ENCODE measurements around the gene C4orf54.

The C4orf54 gene

DNA sequence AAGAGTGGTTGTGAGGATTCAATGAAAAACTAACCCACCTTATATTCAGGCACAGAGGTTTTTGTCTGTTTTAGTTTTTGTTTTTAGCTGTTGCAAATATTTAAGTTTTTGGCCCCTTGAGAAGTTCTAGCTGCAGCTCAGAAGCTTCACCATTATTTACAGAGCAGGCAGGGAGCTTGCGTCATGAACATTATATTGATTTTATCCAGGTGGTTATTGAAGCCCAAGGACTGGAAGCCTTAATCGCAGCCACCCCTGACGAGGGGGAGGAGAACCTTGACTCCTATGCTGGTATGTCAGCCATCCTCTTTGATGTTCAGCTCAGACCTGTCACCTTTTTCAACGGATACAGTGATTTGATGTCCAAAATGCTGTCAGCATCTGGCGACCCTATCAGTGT, 44.9 kb downstream of the C4orf54 start:
- Histone ChIP-seq H3K9me3 (ENCODE audit: control insufficient read depth, low read length) (no peaks in the 10 kb centered on the region), H2AFZ (no peak overlapping the region), H3K4me2 (ENCODE audit: low read length) (no peak overlapping the region), H3K4me3 (ENCODE audit: low read depth, low read length) (no peak overlapping the region), H3K9ac (no peak overlapping the region), H3K36me3 (ENCODE audit: control insufficient read depth, insufficient read depth, low read length) (no peaks in the 10 kb centered on the region), H3K27ac (no peak overlapping the region), H3K4me1 (no peaks in the 10 kb centered on the region), H3K79me2 (no peaks in the 10 kb centered on the region), H3K27me3 (ENCODE audit: control insufficient read depth, insufficient read depth, low read length) (no peaks in the 10 kb centered on the region)
- TF ChIP-seq, protein P1, sequence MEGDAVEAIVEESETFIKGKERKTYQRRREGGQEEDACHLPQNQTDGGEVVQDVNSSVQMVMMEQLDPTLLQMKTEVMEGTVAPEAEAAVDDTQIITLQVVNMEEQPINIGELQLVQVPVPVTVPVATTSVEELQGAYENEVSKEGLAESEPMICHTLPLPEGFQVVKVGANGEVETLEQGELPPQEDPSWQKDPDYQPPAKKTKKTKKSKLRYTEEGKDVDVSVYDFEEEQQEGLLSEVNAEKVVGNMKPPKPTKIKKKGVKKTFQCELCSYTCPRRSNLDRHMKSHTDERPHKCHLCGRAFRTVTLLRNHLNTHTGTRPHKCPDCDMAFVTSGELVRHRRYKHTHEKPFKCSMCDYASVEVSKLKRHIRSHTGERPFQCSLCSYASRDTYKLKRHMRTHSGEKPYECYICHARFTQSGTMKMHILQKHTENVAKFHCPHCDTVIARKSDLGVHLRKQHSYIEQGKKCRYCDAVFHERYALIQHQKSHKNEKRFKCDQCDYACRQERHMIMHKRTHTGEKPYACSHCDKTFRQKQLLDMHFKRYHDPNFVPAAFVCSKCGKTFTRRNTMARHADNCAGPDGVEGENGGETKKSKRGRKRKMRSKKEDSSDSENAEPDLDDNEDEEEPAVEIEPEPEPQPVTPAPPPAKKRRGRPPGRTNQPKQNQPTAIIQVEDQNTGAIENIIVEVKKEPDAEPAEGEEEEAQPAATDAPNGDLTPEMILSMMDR (IDR thresholded peaks at IDR 0.05): no peak

DNA sequence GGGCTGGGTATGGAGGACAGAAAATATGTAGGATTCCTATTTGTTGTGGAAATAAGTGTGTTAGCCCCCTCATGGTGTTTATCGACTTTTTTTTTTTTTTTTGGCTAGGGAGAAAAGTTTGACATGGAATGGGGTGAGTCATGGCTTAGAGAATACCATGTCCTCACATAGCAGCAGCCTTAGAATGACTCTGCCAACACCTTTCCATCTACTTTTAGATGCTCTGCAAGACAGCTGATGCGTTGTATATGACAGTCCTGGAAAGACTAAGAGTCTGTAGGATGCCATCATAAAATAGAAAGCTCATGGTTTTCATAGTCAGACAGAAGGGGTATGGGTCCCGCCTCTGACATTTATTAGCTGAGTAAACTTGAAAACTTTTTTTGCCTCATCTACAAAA, 45.3 kb downstream of the C4orf54 start:
- Histone ChIP-seq H3K4me3 (ENCODE audit: low read depth, low read length) (no peak overlapping the region), H3K79me2 (no peaks in the 10 kb centered on the region), H3K27me3 (ENCODE audit: control insufficient read depth, insufficient read depth, low read length) (no peaks in the 10 kb centered on the region), H3K4me2 (ENCODE audit: low read length) (no peak overlapping the region), H3K4me1 (no peaks in the 10 kb centered on the region), H3K36me3 (ENCODE audit: control insufficient read depth, insufficient read depth, low read length) (no peaks in the 10 kb centered on the region), H2AFZ (no peak overlapping the region), H3K9ac (no peak overlapping the region), H3K27ac (no peak overlapping the region), H3K9me3 (ENCODE audit: control insufficient read depth, low read length) (no peaks in the 10 kb centered on the region)
- TF ChIP-seq, protein P1 (IDR thresholded peaks at IDR 0.05): no peak

DNA sequence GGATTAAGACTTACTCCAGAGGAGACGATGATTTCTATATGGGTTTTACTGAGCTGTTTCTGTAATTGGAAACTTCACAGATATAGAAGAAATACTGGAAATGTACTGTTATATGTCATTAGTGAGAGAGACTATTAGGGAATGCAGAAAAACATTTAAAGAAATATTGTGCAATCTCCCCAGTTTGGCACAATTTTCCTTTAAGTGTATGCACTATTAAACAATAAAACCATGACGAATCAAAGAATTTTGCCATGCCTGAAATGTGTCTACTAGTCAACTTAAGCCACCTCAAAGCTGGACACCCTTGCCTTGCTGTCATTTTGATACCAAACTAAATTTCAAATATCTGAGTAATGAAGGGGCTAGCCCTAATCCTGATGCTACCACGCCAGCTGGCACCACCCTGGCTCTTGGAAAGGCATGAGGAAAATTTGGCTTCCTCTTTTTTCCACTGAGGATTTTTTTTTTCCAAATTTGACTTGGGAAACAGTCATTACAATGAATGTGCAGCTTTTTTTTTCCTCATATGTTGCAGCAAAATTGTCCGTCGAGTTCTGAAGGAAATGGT, 46.9 kb downstream of the C4orf54 start:
- Histone ChIP-seq H3K9ac (no peak overlapping the region), H3K36me3 (ENCODE audit: control insufficient read depth, insufficient read depth, low read length) (no peaks in the 10 kb centered on the region), H2AFZ (no peak overlapping the region), H3K27me3 (ENCODE audit: control insufficient read depth, insufficient read depth, low read length) (no peaks in the 10 kb centered on the region), H3K9me3 (ENCODE audit: control insufficient read depth, low read length) (no peaks in the 10 kb centered on the region), H3K4me1 (no peaks in the 10 kb centered on the region), H3K79me2 (no peaks in the 10 kb centered on the region), H3K27ac (no peak overlapping the region), H3K4me3 (ENCODE audit: low read depth, low read length) (no peak overlapping the region), H3K4me2 (ENCODE audit: low read length) (no peak overlapping the region)
- TF ChIP-seq, protein P1 (IDR thresholded peaks at IDR 0.05): no peak

DNA sequence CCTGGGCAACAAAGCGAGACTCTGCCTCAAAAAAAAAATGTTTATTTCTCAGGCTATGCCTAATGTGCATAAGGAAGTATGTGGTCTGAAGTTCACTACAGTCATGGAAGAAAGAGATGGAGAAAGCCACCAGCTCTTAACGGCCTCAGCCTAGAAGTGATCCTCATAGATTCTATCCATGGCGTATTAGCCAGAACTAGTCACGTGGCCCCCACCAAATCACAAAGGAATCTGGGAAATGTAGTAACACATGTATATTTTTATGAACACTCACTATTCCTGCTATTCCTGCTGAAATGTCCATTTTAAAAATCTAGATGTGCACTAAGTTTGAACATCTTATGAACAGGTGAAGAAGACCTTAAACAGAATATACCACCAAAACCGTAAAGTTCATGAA, 49.2 kb downstream of the C4orf54 start:
- TF ChIP-seq, protein P1 (IDR thresholded peaks at IDR 0.05): no peak
- Histone ChIP-seq H2AFZ (no peak overlapping the region), H3K4me1 (no peaks in the 10 kb centered on the region), H3K36me3 (ENCODE audit: control insufficient read depth, insufficient read depth, low read length) (no peaks in the 10 kb centered on the region), H3K4me2 (ENCODE audit: low read length) (no peak overlapping the region), H3K79me2 (no peaks in the 10 kb centered on the region), H3K4me3 (ENCODE audit: low read depth, low read length) (no peak overlapping the region), H3K9ac (no peak overlapping the region), H3K9me3 (ENCODE audit: control insufficient read depth, low read length) (no peaks in the 10 kb centered on the region), H3K27ac (no peak overlapping the region), H3K27me3 (ENCODE audit: control insufficient read depth, insufficient read depth, low read length) (no peaks in the 10 kb centered on the region)
